ENCODE results near the gene C1QTNF6. TPM values are rescaled to one million over a fixed set of nuclear protein-coding genes. Genes with fewer than 3 reads are reported as not detected.

The C1QTNF6 gene
- total RNA-seq, 1 experiment from 2014 or later: 8.3 TPM

DNA sequence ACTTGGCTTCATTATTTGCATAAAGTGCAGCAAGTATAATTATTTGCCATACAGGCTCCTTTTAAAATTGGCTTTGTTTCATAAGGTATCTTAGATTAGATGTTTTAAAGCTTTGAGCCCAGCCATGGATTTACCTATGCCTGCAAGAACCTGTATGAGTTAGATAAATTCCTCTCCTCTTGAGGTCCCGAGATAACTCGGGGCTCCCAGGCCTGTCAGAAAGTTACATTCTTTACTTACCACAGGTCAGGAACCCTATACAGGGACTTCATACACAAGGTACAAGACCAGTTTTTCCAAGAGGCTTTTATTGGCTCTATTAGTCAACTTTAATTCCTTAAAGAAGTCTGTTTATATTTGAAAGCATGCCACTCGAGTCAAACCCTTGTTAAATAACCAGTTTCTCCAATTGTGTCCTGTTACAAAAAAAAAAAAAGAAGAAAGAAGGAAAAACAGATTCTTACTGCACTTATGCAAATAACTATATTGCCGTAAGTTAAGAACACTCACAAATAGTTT is 2.3 kb upstream of the C1QTNF6 start:
- peak; percentile 6 for DNase-seq (ENCODE audit: low spot score)

DNA sequence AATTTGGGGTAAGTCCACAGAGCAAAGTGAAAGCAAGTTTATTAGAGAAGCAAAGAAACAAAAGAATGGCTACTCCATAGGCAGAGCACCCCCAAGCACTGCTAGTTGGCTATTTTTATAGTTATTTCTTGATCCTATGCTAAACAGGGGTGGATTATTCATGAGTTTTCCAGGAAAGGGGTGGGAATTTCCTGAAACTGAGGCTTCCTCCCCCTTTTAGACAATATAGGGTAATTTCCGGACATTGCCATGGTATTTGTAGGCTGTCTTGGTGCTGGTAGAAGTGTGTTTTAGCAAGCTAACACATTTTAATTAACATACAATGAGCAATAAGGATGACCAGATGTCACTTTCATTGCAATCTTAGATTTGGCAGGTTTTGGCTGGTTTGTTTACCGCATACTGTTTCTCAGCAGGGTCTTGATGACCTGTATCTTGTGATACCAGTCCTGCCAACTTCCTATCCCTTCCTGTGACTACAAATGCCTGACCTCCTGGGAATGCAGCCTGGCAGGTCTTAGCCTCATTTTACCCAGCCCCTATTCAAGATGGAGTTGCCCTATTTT is 937 bp upstream of the C1QTNF6 start:
- peak; percentile 14 for DNase-seq (ENCODE audit: low spot score)

- peak; percentile 64 for DNase-seq (ENCODE audit: low spot score)
These were observed 526 bp downstream of the C1QTNF6 start for GRCh38 chr22:37187552-37187890.

- peak; percentile 1 for DNase-seq (ENCODE audit: low spot score)
These were observed 987 bp downstream of the C1QTNF6 start for GRCh38 chr22:37186997-37187522.

DNA sequence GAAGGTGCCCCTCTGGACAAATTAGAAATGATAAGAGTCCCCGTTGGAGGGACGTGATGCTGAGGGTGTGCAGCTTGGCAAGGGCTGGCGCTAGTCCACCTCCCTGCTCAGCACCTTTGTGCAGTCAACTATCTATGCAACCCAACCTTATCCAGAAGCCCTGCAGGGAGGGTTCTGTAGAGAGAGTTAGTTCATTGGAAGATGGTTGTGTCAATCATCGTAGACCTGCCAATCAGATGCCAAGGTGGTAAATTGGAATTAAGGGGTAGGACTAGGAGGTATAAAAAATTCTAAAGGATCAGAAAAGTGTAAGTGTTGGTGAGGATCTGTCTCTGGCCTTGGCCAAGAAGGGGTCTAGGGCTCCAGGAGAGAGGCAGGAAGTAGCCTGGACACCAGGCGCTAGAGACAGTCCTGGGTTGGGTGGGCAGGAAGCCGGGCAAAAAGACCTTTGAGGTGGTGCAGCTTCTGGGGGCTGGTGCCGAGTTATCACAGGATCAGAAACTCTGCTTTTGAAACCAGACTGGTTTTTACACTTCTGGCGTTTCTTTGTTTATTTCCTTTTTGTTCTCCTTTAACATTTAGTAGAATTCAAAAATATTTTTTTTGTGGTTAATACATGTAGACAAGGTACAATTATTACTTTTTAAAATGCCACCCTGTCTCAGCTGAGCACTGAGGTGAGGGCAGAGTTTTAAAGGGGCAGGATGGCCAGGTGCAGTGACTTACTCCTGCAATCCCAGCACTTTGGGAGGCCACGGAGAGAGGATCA is 1.6 kb downstream of the C1QTNF6 start:
- peak; percentile 85 for DNase-seq (ENCODE audit: low spot score)

DNA sequence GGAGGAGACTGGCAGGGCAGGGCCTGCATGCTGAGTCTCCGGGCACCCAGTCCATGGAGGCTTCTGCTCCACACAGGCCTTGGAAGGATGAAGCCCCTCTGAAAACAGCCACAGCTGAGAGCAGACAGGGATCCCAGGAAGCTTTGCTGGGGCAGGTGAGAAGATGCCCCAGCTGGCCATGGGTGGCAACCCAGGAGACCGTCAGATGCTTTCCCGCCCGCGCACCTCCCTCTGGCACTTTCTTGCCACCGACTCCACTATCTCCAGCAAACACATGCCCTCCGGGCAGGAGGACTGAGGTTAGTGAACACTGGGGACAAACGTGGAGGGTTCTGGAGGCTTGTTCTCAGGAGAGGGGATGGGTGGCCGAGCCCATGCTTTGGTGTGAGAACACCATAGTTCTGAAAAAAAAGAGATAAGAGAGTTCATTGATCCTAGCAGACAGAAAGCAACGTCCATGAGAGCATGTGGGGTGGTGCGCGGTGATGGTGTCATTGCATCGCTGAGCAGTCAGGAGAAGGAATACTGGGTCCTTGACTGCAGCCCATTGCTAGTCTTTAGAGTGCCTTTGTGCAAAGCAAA is 2.3 kb downstream of the C1QTNF6 start:
- DNase-seq (ENCODE audit: low spot score): no peak

DNA sequence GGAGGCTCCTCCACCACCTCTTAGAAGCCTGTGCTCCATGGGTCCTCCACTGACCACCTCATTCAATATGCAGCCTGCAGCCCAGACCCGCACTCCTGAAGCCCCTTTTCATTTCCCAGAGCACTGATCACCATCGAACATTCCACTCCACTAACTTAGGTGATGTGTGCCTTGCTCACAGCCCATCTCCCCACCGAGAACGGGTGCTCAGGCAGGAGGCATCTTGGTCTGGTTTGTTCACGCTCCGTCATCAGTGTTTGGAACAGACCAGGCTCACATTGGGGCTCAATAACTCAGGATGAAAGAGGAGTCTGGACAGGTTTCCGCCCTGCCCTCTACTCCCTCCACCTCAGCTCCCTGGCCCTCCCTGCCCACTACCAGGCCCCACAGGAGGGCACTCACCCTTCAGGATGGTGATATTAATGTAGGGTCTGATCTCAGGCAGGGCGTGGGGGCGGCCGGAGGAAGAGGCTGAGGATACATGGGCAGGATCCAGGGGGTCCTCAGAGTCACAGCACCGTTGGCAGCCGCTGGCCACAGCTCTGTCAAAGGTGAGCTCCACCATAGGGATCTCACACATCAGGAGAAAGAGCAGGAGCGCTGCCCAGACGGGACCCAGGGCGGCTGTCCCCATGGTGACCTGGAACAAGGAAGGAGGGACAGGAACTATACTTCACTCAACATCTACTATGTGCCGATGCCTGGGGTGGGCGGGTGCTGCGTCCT is 3.1 kb downstream of the C1QTNF6 start:
- DNase-seq (ENCODE audit: low spot score): no peak

- DNase-seq (ENCODE audit: low spot score): no peak
These were observed 3.7 kb downstream of the C1QTNF6 start for GRCh38 chr22:37184380-37184755.

- DNase-seq (ENCODE audit: low spot score): no peak
These were observed 4.3 kb downstream of the C1QTNF6 start for GRCh38 chr22:37183432-37184379.

GRCh38 chr22:37182949-37183245 is 5.2 kb downstream of the C1QTNF6 start:
- DNase-seq (ENCODE audit: low spot score): no peak

- DNase-seq (ENCODE audit: low spot score): no peak
These were observed 5.7 kb downstream of the C1QTNF6 start for GRCh38 chr22:37182101-37182948.

DNA sequence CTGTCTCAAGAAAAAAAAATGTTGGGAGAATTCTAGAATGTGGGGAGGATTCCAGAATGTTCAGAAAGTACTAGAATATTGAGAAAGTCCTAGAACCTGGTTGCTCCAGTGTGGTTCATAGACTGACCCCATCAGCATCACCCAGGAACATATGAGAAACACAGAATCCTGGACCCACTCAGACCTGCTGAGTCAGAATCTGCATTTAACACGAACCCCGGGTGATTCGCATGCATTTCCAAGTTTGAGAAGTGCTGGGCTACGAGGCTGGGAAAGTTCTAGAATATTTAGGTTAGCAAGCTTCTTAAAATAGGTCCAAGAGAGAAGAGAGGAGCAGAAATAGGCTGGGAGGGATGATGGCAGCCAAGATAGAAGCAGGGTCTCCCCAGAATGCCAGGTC is 6.4 kb downstream of the C1QTNF6 start:
- DNase-seq (ENCODE audit: low spot score): no peak

- no peak for DNase-seq (ENCODE audit: low spot score)
These were observed 7.4 kb downstream of the C1QTNF6 start for GRCh38 chr22:37180531-37181231.

DNA sequence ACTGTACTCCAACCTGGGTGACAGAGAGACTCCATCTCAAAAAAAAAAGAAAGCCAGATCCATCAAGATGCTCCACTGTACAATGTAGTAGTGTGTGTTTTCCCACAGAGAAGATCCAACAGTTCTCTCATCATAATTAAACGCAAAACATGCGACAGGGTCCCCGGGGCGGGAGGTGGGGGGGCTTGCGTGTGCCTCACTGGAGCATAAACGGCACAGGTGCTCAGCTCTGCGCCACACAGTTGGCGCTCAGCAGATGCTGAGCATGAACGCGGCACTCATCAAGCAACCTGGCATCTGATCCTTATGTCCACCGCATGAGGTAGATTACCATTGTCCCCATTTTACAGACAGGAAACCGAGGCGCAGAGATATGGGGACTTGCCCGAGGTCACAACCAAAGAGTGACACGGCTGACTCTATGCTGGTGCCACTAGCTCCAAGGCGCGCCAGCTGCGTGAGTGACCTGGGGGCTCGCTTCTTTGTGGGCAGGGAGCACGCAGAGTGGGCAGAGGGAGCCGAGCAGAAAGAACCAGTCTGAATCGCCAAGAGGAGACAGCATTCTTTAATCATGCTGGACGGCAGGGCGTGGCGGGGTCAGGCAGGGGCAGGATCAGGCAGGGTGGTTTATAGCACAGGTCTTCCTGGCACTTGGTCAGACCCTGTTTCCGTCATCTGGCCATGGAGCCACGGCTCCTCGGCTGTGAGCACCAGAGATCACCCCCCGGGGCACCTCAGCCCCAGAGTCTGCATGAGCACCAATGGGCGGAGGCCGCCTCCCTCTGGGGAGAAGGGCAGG is 8.2 kb downstream of the C1QTNF6 start:
- DNase-seq (ENCODE audit: low spot score): no peak

DNA sequence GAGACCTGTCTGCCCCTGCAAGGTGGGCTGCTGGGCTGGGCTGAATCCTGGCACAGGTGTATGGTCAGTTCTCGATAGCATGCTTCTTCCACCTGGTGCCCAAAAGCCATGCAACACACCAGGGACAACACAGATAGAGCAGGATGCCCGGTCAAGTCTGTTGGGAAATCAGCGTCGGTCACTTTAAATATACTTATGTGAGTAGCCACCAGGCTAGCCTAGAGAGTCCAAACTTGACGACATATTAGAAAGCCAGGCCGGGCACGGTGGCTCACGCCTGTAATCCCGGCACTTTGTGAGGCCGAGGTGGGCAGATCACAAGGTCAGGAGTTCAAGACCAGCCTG is 8.9 kb downstream of the C1QTNF6 start:
- DNase-seq (ENCODE audit: low spot score): no peak

DNA sequence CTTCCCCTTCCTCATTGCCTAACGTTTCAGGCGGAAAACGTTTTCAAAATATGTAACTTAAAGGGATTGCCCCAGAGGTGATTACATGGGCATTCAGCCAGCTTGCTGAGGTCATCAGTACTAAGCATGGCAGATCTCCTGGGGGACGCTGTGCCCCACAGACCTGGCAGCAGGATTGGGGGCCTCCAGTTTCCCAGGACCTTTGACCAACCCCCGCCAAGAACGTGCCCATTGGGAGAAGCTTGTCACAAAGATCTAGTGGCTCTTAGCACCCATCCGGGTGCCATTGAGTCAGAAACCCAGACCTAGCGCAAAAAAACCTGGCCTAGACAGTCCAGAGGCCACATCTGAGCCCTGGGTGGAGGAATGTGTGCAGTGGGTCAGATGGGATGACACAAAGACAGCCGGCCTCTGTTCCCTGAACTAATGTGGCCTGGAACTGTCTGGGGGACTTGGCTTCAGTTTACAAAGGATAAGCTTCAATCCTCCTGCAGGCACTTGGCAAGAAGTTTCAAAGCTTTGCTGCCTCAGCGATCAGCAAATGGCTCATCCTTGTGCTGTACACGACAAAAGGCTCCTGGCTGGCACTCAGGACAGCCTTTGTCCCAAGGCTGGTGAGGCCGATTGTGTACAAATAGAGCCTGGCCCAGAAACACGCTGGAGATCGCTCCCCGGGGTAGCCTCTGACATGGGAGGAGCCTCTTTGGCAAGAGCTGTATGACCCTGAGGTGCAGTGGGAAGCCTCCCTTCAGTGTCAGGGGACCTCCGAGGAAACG is 9.5 kb downstream of the C1QTNF6 start:
- no peak for DNase-seq (ENCODE audit: low spot score)

- DNase-seq (ENCODE audit: low spot score): no peak
These were observed 10.3 kb downstream of the C1QTNF6 start for GRCh38 chr22:37177755-37178154.

- no peak for DNase-seq (ENCODE audit: low spot score)
These were observed 10.8 kb downstream of the C1QTNF6 start for GRCh38 chr22:37177221-37177620.

All from HT-29 (cell line).